GM12891 (cell line): ENCODE measurements around the gene SNRPA.
A peak's percentile ranks its signal among the peaks of the same experiment; 100 is the strongest.
"Not testable (repeated sequence)": the region's sequence is repeated elsewhere in the genome, so short reads cannot be mapped to it uniquely, and the experiment has no call there.

Experiments
- DNase-seq: peaks from one replicate; pipeline ENCODE4 v3.0.0; 2011; ENCODE audit warnings: low spot score; ENCODE audit not compliant: insufficient read length
- FAIRE-seq: peaks from 2 replicates; lab custom pipeline; 2011; peaks lifted over from hg19 to GRCh38; lab: Jason Lieb, UNC
- PAX5 ChIP-seq: IDR thresholded peaks from 2 replicates; pipeline ENCODE4 v1.6.1; 2011; ENCODE audit warnings: low read length, moderate library complexity, mild to moderate bottlenecking; ENCODE audit not compliant: insufficient read depth, severe bottlenecking
- POLR2A ChIP-seq: IDR thresholded peaks from 2 replicates; pipeline ENCODE4 v1.6.1; 2011; ENCODE audit warnings: low read depth, low read length, control low read depth
- POLR2AphosphoS5 ChIP-seq: IDR thresholded peaks from 2 replicates; pipeline ENCODE4 v1.6.1; 2011; ENCODE audit warnings: low read depth, low read length, control low read depth
- POU2F2 ChIP-seq: IDR thresholded peaks from 2 replicates; pipeline ENCODE4 v1.6.1; 2011; ENCODE audit warnings: low read depth, mild to moderate bottlenecking, control low read depth, low read length, moderate library complexity
- SPI1 ChIP-seq: IDR thresholded peaks from 2 replicates; pipeline ENCODE4 v1.6.1; 2011; ENCODE audit warnings: low read depth, low read length, control low read depth
- TAF1 ChIP-seq: IDR thresholded peaks from 2 replicates; pipeline ENCODE4 v1.6.1; 2011; ENCODE audit warnings: low read depth, low read length, control low read depth

The SNRPA gene

DNA sequence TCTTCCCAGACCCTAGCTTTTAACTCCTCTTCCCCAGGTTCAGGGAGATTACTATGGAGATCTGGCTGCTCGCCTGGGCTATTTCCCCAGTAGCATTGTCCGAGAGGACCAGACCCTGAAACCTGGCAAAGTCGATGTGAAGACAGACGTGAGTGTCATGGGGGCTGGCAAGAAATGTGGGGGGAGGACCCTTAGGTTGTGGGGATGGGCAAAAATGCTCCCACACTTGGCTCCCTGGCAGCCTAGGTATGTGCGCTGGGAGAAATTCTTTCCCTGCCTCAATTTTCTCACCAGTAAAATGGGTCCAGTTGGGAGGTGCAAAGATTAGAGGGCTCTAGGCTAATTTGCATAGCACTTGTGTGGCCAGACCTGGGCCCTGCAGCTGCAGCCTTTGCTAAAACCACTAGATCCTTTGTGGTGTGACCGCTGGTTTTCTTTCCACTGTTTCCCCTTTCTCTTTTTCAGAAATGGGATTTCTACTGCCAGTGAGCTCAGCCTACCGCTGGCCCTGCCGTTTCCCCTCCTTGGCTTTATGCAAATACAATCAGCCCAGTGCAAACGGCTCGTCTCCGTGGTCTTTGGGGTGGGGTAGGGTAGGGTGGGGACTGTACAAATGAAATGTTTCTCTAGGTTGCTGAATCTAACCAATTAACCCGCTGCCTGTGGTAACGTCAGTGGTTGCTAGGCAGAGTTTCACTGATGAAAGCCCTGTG, 26.1 kb downstream of the SNRPA start:
- DNase-seq (peak; percentile 59), FAIRE-seq (no peak)

DNA sequence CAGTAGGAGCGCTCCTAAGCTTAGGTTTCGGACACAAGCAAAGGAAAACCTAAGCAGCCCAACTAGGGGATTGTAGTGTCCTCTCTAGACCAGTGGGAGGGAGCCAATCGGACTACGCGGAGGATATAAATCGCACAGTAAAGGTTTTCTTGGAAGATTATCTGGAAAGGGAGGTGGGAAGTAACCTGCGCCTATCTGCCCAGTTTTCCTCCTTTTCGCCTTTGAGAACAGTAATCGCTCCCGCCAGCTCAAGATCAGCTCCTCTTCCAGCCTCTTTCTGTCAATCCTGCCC, 26.6 kb downstream of the SNRPA start:
- FAIRE-seq (no peak), DNase-seq (no peak)
- peak; percentile 42; the same call in 1 of the 2 replicates for TF ChIP-seq TAF1
- peak; percentile 88; the same call in 1 of the 2 replicates for TF ChIP-seq POLR2A
- no peak for TF ChIP-seq PAX5
- TF ChIP-seq POLR2AphosphoS5, result peak; percentile 87; the same call in 1 of the 2 replicates

More for the DNA sequence above, 26.1 kb downstream of the SNRPA start:
- TF ChIP-seq POLR2A (no peak), SPI1 (peak; percentile 62), POLR2AphosphoS5 (no peak), POU2F2 (peak; percentile 99), PAX5 (peak; percentile 55), TAF1 (no peak; the same call in 1 of the 2 replicates)

GRCh38 chr19:40777937-40778705, 27.1 kb downstream of the SNRPA start, which contains the start of gene RAB4B:
TSS of gene RAB4B (plus strand) at chr19:40778247. CDS start at chr19:40778376, 129 bp downstream.
- DNase-seq (peak; percentile 88), FAIRE-seq (peak; percentile 95)
- TF ChIP-seq SPI1 (peak; percentile 45), POU2F2 (peak; percentile 65; the same call in 1 of the 2 replicates), POLR2A (peak; percentile 18; the same call in 1 of the 2 replicates), PAX5 (no peak)

- FAIRE-seq, result peak; percentile 16
- TF ChIP-seq TAF1 (no peak), POLR2A (no peak), SPI1 (no peak), PAX5 (no peak), POLR2AphosphoS5 (no peak), POU2F2 (no peak)
- no peak for DNase-seq
Measured at GRCh38 chr19:40778706-40779284, 27.8 kb downstream of the SNRPA start.

- DNase-seq, result no peak
- FAIRE-seq, result no peak
- TF ChIP-seq PAX5 (no peak), POLR2A (no peak), TAF1 (no peak), SPI1 (no peak), POLR2AphosphoS5 (no peak), POU2F2 (no peak)
Measured at GRCh38 chr19:40780582-40780981, 29.6 kb downstream of the SNRPA start.

DNA sequence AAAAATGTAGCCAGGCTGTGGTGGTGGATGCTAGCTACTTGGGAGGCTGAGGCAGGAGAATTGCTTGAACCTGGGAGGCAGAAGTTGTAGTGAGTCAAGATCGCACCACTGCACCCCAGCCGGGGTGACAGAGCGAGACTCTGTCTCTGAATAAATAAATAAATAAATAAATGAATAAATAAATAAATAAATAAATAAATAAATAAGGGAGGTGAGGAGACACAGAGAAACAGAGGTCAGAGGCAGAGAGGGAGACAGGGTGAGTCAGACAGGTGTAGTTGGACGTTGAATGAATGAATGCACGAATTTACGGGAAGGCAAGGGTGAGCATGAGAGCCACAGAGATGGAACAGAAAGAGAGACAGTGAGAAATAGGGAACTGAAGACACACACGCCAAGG, 30.1 kb downstream of the SNRPA start:
- DNase-seq, result no peak
- FAIRE-seq, result no peak
- TF ChIP-seq SPI1 (peak; percentile 31; the same call in 1 of the 2 replicates), POLR2A (no peak), PAX5 (no peak), POLR2AphosphoS5 (no peak), TAF1 (no peak)

DNA sequence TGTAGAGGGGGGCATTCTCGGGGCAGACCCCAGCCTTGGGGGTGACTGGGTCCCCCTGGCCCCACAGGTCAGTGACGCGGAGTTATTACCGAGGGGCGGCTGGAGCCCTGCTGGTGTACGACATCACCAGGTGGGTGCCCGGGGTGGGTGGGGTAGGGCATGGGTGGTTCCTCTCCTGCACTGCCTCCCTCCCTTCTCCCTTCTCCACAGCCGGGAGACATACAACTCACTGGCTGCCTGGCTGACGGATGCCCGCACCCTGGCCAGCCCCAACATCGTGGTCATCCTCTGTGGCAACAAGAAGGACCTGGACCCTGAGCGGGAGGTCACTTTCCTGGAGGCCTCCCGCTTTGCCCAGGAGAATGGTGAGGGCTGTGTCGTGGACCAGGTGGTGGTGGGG, 32.7 kb downstream of the SNRPA start:
- TF ChIP-seq POLR2A (no peak), PAX5 (no peak)
- DNase-seq (no peak), FAIRE-seq (no peak)

GRCh38 chr19:40784146-40784545, 33.1 kb downstream of the SNRPA start:
- not testable (repeated sequence) for DNase-seq, FAIRE-seq

DNA sequence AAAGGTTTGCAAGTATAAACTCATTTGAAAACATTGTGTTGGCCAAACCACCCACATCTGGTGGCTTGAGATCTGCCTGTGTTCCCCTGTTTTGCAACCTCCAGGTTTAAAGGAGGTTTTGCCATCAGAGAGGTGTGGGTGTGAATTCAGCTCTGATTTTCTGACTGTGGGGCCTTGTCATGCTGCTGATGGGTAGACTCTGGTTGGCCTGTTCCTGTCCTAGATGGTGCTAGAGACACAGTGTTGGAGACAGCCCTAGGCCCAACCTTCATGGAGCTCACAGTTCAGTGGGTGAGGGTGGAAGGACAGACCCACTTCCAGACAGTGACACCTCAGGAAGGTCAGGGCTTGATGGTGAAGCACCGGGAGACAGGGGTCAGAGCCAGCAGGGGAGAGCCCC, 34.5 kb downstream of the SNRPA start:
- FAIRE-seq, result no peak
- TF ChIP-seq SPI1 (no peak), PAX5 (no peak), POLR2A (no peak), POLR2AphosphoS5 (no peak), POU2F2 (no peak), TAF1 (no peak)
- DNase-seq, result no peak
